Measurements from ENCODE around the gene SREBF2.

The SREBF2 gene

DNA sequence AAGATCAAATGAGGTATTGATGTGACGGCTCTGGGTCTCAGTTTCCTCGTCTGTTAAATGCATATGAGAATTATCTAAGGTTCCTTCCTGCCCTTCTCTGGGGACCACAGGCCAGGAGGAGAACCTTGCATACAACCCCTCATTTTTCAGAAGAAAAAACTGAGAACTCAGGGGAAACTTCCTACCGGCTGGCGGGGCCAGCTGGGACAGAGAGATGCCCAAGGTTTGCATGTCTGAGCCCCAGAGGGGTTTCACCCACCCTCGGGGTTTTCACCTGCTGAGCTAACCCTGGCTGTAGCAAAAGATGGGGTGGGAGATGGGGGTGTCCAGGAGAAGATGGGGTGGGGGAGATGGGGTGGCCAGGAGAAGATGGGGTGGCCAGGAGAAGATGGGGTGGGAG, 89.4 kb downstream of the SREBF2 start:
- DNase-seq (ENCODE audit: low spot score): no peak

GRCh38 chr22:41922940-41923594, 90.2 kb downstream of the SREBF2 start:
- no peak for DNase-seq (ENCODE audit: low spot score)

- no peak for DNase-seq (ENCODE audit: low spot score)
These were observed 90.8 kb downstream of the SREBF2 start for GRCh38 chr22:41923595-41924276.

DNA sequence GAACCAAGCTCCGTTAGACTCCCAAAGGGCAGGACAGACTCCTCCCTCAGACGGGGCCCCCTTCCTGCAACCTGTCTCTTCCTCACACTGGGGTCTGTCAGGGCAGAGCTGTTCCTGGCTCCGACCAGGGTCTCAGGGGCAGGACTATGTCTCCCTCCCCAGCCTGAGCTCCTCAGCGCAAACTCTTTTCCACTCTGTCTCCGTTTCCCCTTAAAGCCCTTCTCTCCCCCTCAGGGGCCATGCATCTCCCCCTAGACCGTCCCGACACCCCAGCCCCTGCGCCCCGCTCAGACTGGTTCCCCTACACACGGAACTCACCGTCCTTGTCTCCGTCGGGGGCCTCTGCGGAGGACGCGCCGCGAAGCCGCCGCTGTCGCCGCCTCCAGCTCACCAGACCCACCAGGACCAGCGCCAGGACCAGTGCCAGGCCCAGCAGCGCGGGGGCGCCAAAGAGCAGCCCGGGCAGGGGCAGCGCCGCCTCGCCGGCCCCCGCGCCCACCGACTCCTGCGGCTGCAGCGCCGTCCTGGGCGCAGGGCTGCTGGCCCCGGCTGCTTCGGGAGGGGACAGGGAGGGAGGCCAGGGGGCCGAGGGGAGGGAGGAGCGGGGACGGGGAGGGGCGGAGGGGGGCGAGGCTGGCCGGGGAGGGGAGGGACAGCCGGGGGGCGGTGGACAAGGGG, 93.0 kb downstream of the SREBF2 start:
- peak; percentile 79 for DNase-seq (ENCODE audit: low spot score)

GRCh38 chr22:41927813-41928212, 94.9 kb downstream of the SREBF2 start:
- no peak for DNase-seq (ENCODE audit: low spot score)

DNA sequence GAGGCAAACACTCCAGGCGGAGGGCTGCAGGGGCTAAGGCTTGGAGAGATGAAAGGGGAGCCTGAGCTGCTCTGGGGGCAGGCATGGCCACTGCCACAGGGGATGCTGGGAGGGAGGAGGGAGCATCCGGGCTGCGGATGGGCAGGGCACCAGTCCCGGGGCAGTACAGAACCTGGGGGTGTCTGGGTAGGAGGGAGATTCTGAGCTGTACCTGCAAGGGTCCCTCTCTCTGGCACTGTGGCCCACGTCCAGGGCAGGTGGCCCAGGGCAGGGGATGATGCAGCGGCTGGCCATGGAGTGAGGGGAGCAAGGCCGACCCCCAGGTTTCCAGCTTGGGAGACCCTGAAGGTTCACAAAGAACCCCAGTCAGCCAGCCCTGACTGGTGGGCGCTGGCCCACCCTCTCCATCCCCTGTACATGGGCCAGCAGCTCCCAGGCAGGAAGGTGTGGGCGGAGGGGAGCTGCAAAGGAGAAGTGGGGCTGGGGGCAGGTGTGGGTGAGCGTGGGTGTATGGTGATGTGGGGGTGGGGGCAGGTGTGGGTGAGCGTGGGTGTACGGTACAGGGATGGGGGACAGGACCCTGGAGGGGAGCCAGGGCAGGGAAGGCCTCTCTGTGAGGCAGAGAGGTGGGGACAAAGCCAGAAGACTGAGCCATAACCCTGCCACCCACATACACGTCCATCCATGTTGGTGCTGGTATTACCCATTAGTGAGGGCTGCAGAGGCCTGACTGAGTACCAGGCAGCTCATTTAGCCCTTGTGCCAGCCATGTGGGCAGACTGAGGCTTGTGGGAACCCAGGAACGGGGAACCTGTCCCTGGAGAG, 95.9 kb downstream of the SREBF2 start:
- DNase-seq (ENCODE audit: low spot score): no peak

GRCh38 chr22:41929418-41929810, 96.5 kb downstream of the SREBF2 start:
- DNase-seq (ENCODE audit: low spot score): no peak

- DNase-seq (ENCODE audit: low spot score): no peak
These were observed 98.9 kb downstream of the SREBF2 start for GRCh38 chr22:41931701-41932269.

GRCh38 chr22:41932353-41932752, 99.4 kb downstream of the SREBF2 start:
- no peak for DNase-seq (ENCODE audit: low spot score)

GRCh38 chr22:41933411-41934177, 100.7 kb downstream of the SREBF2 start:
- DNase-seq (ENCODE audit: low spot score): no peak

DNA sequence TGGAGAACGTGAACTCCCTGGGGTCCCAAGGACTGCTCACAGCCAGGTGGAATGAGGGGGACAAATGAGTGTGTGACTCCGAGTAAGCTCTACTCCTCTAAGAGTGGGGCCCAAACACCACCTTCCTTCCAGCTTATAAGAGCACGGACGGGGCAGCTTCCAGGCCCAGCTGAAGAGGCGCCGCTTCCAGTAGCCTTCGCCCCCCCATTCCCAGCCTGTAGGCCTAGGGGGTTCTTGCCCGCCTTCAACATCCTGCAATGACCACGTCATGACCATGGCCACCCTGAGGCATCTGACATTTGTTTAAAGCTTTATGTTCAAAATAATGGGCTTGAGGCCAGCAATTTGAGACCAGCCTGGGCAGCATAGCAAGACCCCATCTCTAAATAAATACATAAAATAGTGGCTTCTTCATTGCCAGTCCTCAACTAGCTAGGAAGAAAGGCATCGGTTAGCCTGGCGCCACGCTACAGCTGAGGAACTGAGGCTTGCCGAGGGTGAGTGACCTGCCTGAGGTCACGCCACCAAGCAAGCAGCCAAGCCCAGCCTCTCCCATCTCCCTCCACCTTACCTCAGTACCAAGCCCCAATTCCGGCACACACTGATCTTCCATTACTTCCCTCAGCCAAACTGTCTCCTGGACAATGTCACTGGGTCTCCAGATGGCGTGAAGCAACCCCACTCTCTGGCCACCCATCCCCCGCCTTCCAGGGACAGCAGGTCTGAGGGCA, 101.5 kb downstream of the SREBF2 start:
- DNase-seq (ENCODE audit: low spot score): no peak

- no peak for DNase-seq (ENCODE audit: low spot score)
These were observed 102.1 kb downstream of the SREBF2 start for GRCh38 chr22:41935015-41935351.

GRCh38 chr22:41935509-41935908, 102.6 kb downstream of the SREBF2 start:
- DNase-seq (ENCODE audit: low spot score): no peak

DNA sequence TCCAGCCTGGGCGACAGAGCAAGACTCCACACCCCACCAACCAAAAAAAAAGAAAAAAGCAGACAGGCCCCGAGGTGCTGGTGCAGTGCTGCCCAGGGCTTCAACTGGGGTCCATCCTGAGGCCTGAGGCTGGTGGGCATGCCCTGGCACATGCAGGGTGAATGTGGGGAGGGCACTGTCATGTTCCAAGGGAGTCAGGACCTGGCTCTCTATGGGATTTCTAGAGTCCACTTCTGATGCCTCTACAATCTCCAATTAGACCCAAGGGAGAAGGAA, 103.9 kb downstream of the SREBF2 start:
- DNase-seq (ENCODE audit: low spot score): no peak

DNA sequence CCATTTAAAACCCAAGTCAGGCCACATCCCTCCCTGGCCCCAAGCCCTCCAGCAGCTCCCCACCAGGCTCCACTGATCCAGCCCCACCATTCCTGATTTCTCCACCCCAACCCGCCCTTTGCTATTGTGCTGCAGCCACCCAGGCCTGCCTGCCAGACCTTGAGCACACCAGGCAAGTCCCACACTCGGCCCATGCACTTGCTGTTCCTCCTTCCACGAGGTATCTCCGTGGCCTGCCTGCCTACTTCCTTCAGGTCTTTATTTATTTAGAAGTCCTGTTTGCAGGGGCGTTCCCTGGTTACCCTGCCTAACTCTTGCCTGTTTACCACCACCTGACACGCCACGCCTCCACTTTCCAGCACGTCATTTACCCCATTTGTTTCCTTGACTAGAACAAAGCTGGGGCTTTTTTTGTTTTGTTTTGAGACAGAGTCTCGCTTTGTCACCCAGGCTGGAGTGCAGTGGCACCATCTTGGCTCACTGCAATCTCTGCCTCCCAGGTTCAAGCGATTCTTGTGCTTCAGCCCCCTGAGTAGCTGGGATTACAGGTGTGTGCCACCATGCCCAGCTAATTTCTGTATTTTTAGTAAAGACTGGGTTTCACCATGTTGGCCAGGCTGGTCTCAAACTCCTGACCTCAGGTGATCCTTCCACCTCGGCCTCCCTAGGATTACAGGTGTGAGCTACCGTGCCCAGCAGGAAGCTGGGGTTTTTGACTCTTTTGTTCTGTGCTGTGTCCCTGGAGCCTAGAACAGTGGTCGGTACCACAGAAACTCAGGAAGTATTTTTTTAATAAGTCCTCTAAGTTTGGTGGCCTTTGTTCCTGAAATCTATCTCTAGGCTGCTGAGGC, 107.3 kb downstream of the SREBF2 start:
- DNase-seq (ENCODE audit: low spot score): no peak

DNA sequence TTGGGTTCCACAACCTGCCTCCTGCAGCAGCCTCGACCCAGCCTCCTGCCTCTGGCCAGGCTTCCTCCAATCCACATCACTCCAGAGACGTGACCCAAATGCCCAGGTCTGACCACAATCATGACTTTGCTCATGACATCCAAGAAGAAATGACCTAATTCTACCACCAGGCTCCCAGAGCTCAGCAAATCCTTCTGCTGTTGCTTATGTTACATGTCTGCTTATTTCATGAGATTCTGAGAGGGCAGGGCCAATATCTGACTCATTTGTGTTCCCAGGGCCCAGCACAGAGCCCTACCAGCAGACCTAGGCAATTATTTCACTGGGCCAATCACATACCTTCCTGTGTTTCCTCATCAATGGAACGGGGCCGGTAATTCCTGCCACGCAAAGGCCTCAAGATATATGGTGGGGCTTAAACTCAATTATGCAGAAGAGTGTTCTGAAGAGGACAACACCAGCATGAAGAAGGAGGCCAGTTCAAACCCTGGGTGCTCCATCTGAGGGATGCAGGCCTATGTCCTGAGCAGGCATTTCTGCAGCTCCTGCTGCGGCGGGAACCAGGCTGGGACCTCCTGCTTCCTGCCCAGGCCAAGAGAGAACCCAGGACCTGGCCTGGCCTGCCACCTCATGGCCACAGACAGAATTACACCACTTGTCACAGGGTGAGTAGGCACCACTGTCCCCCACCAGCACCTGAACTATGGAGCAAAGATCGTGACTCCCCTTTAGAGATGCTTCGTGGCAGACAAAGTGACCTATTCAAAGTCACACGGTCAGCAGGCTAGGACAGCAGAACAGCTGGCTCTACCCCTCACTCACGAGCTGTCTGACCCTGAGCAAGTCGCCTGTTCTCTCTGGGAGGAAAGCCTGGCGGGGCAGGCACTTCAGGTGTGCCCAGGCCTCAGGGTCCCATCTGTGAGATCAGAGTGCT, 108.2 kb downstream of the SREBF2 start:
- DNase-seq (ENCODE audit: low spot score): peak; percentile 89

DNA sequence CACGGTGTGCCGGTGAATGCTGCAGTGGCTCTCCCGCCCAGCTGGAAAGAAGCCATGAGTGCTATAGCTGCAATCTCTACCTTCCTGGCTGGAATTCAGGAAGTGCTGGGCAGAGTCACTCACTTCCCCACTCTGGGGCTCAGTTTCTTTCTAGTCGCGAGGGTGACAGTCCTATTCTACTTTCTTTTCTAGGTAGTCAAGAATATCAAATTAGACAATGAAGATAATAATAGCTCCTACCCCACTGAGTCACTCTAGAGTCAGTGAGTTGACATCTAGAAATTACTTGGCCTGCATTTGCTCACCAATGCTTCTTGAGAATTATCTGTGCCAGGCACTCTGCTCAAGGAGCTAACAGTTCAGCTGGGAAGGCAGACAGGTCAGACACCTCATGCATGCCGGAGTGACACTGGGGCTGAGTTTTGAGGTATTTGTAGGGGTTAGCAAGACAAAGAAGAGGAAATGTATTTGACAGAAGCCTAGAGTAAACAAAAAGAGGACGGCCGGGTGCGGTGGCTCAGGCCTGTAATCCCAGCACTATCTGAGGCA, 110.8 kb downstream of the SREBF2 start:
- no peak for DNase-seq (ENCODE audit: low spot score)

DNA sequence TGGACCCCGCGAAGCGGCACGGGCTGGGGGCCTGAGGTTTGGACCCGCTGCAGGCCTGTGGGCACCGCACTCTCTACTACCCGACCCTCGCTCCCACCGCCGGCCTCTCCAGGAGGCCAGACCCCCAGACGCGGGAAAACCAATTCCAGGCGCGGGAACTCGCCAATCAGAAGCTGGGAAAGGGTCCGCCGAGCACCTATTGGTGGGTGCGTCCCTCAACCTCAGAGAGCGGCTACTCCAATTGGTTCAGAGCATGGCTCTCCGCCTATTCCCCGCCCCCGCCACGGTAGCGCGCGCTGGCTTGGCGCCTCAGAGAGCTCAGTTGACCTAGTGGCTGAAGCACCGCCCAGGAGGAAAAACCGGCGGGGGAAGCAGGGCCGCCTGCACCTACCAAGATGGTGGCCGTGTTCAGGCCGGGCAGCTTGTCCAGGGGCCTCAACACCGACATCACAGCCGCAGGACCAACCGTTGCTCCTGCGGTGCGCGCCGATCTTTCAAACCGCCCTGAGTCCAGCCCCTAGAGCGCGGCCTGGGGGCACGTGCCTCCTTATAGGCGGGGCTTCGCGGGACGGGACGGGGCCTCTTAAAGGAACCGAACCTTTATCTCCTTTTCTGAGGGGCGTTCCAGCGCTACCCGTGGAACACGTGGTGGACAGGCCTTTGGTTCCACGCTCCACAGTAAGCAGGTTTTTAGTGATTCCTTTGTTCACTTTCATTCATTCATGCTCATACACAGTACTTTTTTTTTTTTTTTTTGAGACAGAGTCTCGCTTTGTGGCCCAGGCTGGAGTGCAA, 113.9 kb downstream of the SREBF2 start, which contains the start of gene CENPM:
TSS of gene CENPM (minus strand) at position 524 of the 795 bp plus-strand sequence. CDS start at position 448, 76 bp downstream.
- peak; percentile 94 for DNase-seq (ENCODE audit: low spot score)
